ENCODE data around the gene PPP1R37.

PPP1R37 gene

GRCh38 chr19:45141203-45141900 lies 48.4 kb downstream of the PPP1R37 start:
- no peak for DNase-seq

GRCh38 chr19:45142016-45142725 lies 49.2 kb downstream of the PPP1R37 start:
- no peak for DNase-seq

GRCh38 chr19:45142726-45143110 lies 49.7 kb downstream of the PPP1R37 start:
- no peak for DNase-seq

- DNase-seq = no peak
These were observed 51.7 kb downstream of the PPP1R37 start for GRCh38 chr19:45144431-45145269.

GRCh38 chr19:45145270-45146189 lies 52.6 kb downstream of the PPP1R37 start:
- no peak for DNase-seq

- no peak for DNase-seq
These were observed 53.3 kb downstream of the PPP1R37 start for GRCh38 chr19:45146251-45146650.

- no peak for DNase-seq
These were observed 53.8 kb downstream of the PPP1R37 start for GRCh38 chr19:45146741-45147205.

- peak; percentile 66 for DNase-seq
These were observed 55.1 kb downstream of the PPP1R37 start for GRCh38 chr19:45147835-45148676.

GRCh38 chr19:45149129-45149528 lies 56.1 kb downstream of the PPP1R37 start:
- DNase-seq = no peak

- DNase-seq = no peak
These were observed 57.2 kb downstream of the PPP1R37 start for GRCh38 chr19:45150180-45150579.

GRCh38 chr19:45150751-45151281 lies 57.8 kb downstream of the PPP1R37 start:
- no peak for DNase-seq

- DNase-seq = no peak
These were observed 58.3 kb downstream of the PPP1R37 start for GRCh38 chr19:45151320-45151719.

- DNase-seq = no peak
These were observed 59.0 kb downstream of the PPP1R37 start for GRCh38 chr19:45151821-45152503.

GRCh38 chr19:45152504-45153338 lies 59.7 kb downstream of the PPP1R37 start:
- peak; percentile 71 for DNase-seq

GRCh38 chr19:45153339-45154063 lies 60.5 kb downstream of the PPP1R37 start:
- DNase-seq = peak; percentile 78

- DNase-seq = peak; percentile 82
These were observed 61.3 kb downstream of the PPP1R37 start for GRCh38 chr19:45154064-45154827.

- DNase-seq = no peak
These were observed 63.1 kb downstream of the PPP1R37 start for GRCh38 chr19:45156011-45156630.

- DNase-seq = no peak
These were observed 63.8 kb downstream of the PPP1R37 start for GRCh38 chr19:45156751-45157150.
